ENCODE measurements around the gene XKR7.

Gene XKR7

DNA sequence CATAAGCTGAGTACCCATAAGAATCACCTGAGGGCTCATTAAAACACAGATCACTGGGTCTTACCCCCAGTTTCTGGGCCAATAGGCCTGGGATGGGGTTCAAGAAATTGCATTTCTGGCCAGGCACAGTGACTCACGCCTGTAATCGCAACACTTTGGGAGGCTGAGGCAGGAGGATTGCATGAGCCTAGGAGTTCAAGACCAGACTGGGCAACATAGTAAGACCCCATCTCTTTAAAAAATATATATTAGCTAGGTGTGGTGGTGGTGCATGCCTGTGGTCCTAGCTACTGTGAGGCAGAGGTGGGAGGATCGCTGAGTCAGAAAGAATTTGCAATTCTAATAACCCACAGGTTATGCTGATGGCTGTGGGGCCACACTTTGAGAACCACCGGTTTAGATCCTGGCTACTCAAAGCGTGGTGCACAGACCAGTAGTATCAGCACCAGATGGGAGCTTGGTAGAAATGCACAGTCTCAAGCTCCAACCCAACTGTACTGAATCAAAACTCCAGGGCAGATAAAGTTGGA is 44.3 kb downstream of the XKR7 start:
- H3K27me3 ChIP-seq (ENCODE audit: control insufficient read depth, insufficient read depth, low read length) = no peaks in the 10 kb centered on the region
- H3K9ac ChIP-seq (ENCODE audit: low read length) = no peak overlapping the region
- H3K4me3 ChIP-seq (ENCODE audit: low read length) = no peak overlapping the region
- no peaks in the 10 kb centered on the region for H3K36me3 ChIP-seq (ENCODE audit: control insufficient read depth, insufficient read depth, low read length)
- H3K27ac ChIP-seq (ENCODE audit: low read depth, low read length) = no peak overlapping the region
- no peaks in the 10 kb centered on the region for H3K4me1 ChIP-seq (ENCODE audit: control insufficient read depth, insufficient read depth, low read length)

DNA sequence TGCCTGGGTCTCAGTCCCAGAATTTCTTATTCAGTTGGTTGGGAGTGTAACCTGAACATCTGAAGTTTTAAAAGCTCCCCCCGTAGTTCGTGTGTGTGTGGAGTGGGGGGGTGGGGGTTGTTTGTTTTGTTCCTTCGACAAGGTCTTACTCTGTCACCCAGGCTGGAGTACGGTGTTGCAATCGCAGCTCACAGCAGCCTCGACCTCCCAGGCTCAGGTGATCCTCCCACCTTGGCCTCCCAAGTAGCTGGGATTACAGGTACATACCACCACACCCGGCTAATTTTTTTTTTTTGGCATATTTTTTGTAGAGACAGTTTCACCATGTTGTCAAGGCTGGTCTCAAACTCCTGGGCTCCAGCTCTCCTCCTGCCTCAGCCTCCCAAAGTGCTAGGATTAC is 45.4 kb downstream of the XKR7 start:
- Histone ChIP-seq H3K27me3 (ENCODE audit: control insufficient read depth, insufficient read depth, low read length) (peaks cover 4% of the 10 kb centered on the region), H3K27ac (ENCODE audit: low read depth, low read length) (no peak overlapping the region), H3K9ac (ENCODE audit: low read length) (no peak overlapping the region), H3K36me3 (ENCODE audit: control insufficient read depth, insufficient read depth, low read length) (no peaks in the 10 kb centered on the region), H3K4me1 (ENCODE audit: control insufficient read depth, insufficient read depth, low read length) (no peaks in the 10 kb centered on the region), H3K4me3 (ENCODE audit: low read length) (no peak overlapping the region)

DNA sequence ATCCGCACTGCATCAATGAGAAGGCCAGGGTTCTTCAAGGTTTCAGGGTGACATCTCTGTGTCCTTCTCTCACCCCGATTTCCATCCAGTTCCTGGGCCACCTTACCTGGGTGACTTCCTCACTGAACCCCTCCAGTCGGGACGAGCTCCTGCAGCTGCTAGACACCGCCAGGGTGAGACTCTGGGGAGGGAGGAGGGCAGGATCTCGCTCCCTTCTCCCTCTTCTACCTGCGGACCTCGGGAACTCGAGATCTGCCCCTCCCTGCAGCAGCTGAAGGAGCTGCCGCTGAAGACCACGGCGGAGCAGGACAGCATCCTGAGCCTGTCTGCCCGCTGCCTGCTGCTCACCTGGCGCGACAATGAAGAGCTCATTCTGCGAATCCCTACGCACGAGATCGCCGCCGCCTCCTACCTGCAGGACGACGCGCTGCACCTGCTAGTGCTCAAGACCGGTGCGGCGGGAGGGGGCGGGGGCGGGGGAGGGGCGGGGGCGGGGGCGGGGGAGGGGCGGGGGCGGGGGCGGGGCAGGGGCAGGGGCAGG is 49.8 kb downstream of the XKR7 start:
- H3K27me3 ChIP-seq (ENCODE audit: control insufficient read depth, insufficient read depth, low read length) = peaks cover 12% of the 10 kb centered on the region
- H3K4me1 ChIP-seq (ENCODE audit: control insufficient read depth, insufficient read depth, low read length) = no peaks in the 10 kb centered on the region
- no peak overlapping the region for H3K27ac ChIP-seq (ENCODE audit: low read depth, low read length)
- peak overlapping the region; percentile 42 for H3K4me3 ChIP-seq (ENCODE audit: low read length)
- no peaks in the 10 kb centered on the region for H3K36me3 ChIP-seq (ENCODE audit: control insufficient read depth, insufficient read depth, low read length)
- H3K9ac ChIP-seq (ENCODE audit: low read length) = no peak overlapping the region

DNA sequence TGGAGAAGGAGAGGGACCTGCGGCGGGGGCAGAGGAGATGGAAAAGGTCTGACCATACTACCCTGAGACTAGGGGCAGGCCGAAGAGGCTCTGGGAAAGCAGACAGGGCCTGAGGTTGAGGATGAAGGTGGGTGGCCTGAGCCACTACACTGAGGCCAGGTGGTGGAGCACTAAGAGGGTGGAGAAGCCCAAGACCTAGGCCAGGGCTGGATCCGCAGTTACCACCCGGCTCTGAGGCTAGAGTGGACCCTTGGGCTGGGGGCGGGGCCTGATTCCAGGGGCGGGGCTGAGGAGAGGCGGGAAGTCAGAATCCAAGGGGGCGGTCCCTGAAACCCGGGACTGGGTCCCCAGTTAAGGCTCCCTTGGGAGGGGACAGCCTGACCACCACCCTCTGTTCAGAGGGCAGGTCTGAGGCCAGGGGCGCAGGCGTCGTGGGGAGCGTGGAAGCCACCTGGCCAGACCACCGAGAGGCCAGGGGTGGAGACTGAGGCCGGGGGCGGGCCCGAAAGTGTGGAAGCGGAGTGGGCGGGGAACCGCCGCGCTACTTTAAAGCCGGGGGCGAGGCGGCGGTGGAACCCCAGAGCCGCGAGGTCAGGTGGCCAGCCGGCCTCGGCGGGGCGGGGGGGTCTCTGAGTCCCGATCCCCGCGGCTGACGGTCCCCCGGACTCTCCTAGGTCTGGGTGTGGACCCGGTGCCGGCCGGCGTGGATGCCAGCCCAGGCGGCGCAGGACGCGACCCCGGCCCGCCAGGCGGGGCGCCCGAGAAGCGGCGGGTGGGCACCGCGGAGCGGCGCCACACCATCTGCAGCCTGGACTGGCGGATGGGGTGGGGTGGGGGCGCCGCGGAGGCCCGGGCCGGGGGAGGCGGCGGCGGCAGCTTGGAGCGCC is 50.6 kb downstream of the XKR7 start:
- Histone ChIP-seq H3K9ac (ENCODE audit: low read length) (no peak overlapping the region), H3K4me1 (ENCODE audit: control insufficient read depth, insufficient read depth, low read length) (no peaks in the 10 kb centered on the region), H3K36me3 (ENCODE audit: control insufficient read depth, insufficient read depth, low read length) (no peaks in the 10 kb centered on the region), H3K4me3 (ENCODE audit: low read length) (peak overlapping the region; percentile 42), H3K27me3 (ENCODE audit: control insufficient read depth, insufficient read depth, low read length) (peaks cover 14% of the 10 kb centered on the region), H3K27ac (ENCODE audit: low read depth, low read length) (no peak overlapping the region)

DNA sequence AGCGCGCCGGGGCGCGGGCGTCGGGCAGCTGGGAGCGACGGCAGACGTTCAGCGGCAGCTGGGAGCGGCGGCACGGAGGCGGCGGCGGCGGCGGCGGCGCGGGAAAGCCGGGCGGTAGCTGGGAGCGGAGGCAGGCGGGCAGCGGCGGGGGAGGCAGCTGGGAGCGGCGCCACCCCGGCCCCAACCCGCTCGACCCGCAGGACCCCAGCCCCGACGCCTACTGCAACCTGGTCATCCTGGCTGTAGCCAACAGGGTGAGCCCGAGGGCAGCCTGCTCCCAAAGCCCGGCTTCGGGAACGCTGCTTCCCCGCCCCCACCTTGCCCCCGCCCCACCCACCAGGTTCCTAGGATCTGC is 51.2 kb downstream of the XKR7 start:
- no peaks in the 10 kb centered on the region for H3K4me1 ChIP-seq (ENCODE audit: control insufficient read depth, insufficient read depth, low read length)
- H3K36me3 ChIP-seq (ENCODE audit: control insufficient read depth, insufficient read depth, low read length) = no peaks in the 10 kb centered on the region
- no peak overlapping the region for H3K27ac ChIP-seq (ENCODE audit: low read depth, low read length)
- H3K4me3 ChIP-seq (ENCODE audit: low read length) = no peak overlapping the region
- no peak overlapping the region for H3K9ac ChIP-seq (ENCODE audit: low read length)
- peaks cover 14% of the 10 kb centered on the region for H3K27me3 ChIP-seq (ENCODE audit: control insufficient read depth, insufficient read depth, low read length)

DNA sequence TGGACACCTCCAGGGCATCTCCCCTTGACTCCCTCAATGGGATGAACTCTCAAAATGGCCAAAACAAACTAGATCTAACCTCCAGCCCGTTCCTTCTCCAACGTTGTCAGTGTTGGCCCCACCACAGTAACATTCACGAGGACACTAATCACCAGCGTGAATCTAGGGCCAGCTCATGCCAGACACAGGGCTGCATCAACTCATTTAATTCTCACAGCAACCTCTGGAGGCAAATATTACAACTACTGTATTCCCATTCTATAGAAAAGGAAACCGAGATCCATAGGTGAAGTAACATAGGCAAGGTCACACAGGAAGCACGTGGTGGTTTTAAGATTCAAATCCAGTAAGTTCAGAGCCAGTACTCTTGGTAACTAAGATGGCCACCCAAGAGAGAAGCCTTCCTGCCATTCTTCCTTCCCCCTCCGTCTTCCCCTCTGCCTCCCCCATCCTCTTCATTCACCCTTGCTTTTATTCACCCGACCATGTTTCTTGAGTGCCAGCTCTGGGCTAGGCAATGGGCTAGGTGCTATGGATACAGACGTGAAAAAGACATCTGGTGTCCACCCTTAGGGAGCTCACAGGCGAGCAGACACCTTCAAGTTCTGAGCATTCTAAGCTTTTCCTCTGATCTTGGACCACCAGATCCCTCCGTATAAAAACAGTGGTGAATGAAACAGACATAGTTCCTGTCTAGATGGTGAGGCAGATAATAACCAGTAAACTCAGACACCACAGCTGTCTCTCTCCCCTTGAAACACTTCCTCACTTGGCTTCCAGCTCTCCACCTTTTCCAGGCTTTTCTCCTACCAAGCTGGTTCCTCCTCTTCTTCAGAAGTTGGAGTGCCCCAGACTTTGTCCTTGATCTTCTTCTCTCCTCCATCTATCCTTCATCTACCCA is 51.9 kb downstream of the XKR7 start:
- Histone ChIP-seq H3K36me3 (ENCODE audit: control insufficient read depth, insufficient read depth, low read length) (no peaks in the 10 kb centered on the region), H3K27ac (ENCODE audit: low read depth, low read length) (no peak overlapping the region), H3K27me3 (ENCODE audit: control insufficient read depth, insufficient read depth, low read length) (peaks cover 14% of the 10 kb centered on the region), H3K4me1 (ENCODE audit: control insufficient read depth, insufficient read depth, low read length) (no peaks in the 10 kb centered on the region), H3K9ac (ENCODE audit: low read length) (no peak overlapping the region), H3K4me3 (ENCODE audit: low read length) (no peak overlapping the region)

DNA sequence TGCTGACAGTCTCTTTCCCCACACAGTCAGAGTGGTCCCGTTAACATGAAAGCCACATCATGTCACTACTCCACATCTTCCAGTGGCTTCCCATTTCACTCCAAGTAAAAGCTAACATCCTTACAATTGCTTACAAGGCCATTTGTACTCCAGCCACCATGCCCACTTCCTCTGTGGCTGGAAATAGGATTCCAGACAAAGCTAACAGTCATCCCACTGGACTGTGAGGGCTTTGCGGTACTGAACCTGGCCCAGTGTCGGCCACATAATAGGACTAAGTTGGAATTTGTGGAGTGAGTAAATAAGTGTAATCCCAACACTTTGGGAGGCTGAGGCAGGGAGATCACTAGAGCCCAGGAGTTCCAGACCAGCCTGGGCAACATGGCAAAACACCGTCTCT is 53.1 kb downstream of the XKR7 start:
- peaks cover 14% of the 10 kb centered on the region for H3K27me3 ChIP-seq (ENCODE audit: control insufficient read depth, insufficient read depth, low read length)
- H3K36me3 ChIP-seq (ENCODE audit: control insufficient read depth, insufficient read depth, low read length) = no peaks in the 10 kb centered on the region
- H3K9ac ChIP-seq (ENCODE audit: low read length) = no peak overlapping the region
- H3K27ac ChIP-seq (ENCODE audit: low read depth, low read length) = no peak overlapping the region
- H3K4me3 ChIP-seq (ENCODE audit: low read length) = no peak overlapping the region
- no peaks in the 10 kb centered on the region for H3K4me1 ChIP-seq (ENCODE audit: control insufficient read depth, insufficient read depth, low read length)

DNA sequence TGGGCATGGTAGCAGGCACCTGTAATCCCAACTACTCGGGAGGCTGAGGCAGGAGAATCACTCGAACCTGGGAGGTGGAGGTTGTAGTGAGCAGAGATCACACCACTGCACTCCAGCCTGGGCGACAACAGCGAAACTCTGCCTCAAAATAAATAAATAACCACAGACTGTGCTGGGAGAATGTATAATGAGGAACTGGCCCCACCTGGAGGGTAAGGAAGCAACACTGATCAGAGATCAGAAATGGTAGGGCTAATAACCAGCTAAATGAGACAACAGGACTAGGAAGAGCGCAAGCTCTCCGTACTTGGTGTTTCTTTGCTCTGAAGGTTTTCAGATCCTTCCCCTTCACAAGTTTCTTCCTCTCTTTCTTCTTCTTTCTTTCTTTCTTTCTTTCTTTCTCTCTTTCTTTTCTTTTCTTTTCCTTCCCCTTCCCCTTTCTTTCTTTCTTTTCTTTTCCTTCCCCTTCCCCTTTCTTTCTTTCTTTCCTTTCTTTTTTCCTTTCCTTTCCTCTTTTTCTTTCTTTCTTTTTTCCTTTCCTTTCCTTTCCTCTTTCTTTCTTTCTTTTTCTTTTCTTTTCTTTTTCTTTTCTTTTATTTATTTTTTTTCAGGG is 56.8 kb downstream of the XKR7 start:
- Histone ChIP-seq H3K9ac (ENCODE audit: low read length) (no peak overlapping the region), H3K36me3 (ENCODE audit: control insufficient read depth, insufficient read depth, low read length) (no peaks in the 10 kb centered on the region), H3K4me3 (ENCODE audit: low read length) (no peak overlapping the region), H3K27me3 (ENCODE audit: control insufficient read depth, insufficient read depth, low read length) (peaks cover 6% of the 10 kb centered on the region), H3K27ac (ENCODE audit: low read depth, low read length) (no peak overlapping the region), H3K4me1 (ENCODE audit: control insufficient read depth, insufficient read depth, low read length) (no peaks in the 10 kb centered on the region)

DNA sequence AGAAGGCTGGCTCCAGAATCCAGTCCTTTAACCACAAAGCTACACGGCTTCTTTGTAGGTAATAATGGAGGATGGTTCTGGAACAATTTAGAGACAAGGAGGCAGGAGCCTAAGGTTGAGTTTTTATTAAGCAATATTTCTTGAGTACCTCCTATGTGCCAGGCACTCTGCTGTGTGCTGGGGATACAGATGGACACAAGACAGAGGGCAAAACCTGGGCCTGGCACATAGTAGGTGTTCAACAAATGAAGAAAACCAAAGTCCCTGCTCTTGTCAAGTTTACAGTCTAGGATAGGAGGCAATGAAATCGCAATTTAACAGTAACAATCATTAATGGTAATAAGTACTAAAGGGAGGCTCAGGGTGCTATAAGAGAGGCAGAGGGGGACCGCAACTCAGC is 59.7 kb downstream of the XKR7 start:
- Histone ChIP-seq H3K27me3 (ENCODE audit: control insufficient read depth, insufficient read depth, low read length) (peaks cover 2% of the 10 kb centered on the region), H3K9ac (ENCODE audit: low read length) (no peak overlapping the region)

DNA sequence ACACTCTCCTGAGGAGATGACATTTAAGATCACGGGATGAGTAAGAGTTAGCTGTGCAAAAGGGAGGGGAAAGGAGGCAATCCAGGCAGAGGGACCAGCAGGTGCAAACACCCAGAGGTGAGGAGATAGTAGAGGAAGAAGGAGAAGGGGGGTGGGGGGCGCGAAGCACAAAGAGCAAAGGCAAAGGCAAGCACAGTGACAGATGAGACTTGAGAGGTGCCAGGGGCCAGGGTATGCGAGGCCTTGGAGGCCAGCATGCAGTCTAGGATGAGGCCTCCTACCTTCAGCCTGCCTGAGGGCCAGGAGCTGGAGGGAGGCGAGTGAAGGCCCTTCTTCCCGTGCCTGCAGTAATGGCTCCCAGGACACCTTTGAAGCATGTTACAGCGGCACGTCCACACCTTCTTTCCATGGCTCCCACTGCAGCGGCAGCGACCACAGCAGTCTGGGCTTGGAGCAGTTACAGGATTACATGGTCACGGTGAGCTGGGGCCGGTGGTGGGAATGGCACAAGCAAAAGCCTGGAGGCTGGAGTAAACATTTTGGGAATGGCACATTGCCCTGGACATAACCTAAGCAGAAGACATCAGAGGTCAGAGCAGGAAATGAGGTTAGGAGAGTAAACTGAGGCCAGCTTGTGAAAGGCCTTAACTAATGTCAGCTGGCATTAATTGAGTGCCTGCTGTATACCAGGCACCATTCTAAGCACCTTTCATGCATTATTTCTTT is 60.9 kb downstream of the XKR7 start:
- H3K4me3 ChIP-seq (ENCODE audit: low read length) = no peak overlapping the region
- H3K27ac ChIP-seq (ENCODE audit: low read depth, low read length) = no peak overlapping the region
- no peaks in the 10 kb centered on the region for H3K4me1 ChIP-seq (ENCODE audit: control insufficient read depth, insufficient read depth, low read length)
- no peaks in the 10 kb centered on the region for H3K36me3 ChIP-seq (ENCODE audit: control insufficient read depth, insufficient read depth, low read length)
- no peak overlapping the region for H3K9ac ChIP-seq (ENCODE audit: low read length)
- H3K27me3 ChIP-seq (ENCODE audit: control insufficient read depth, insufficient read depth, low read length) = no peaks in the 10 kb centered on the region

More for the DNA sequence above, 59.7 kb downstream of the XKR7 start:
- no peaks in the 10 kb centered on the region for H3K4me1 ChIP-seq (ENCODE audit: control insufficient read depth, insufficient read depth, low read length)
- H3K27ac ChIP-seq (ENCODE audit: low read depth, low read length) = no peak overlapping the region
- H3K4me3 ChIP-seq (ENCODE audit: low read length) = no peak overlapping the region
- no peaks in the 10 kb centered on the region for H3K36me3 ChIP-seq (ENCODE audit: control insufficient read depth, insufficient read depth, low read length)

DNA sequence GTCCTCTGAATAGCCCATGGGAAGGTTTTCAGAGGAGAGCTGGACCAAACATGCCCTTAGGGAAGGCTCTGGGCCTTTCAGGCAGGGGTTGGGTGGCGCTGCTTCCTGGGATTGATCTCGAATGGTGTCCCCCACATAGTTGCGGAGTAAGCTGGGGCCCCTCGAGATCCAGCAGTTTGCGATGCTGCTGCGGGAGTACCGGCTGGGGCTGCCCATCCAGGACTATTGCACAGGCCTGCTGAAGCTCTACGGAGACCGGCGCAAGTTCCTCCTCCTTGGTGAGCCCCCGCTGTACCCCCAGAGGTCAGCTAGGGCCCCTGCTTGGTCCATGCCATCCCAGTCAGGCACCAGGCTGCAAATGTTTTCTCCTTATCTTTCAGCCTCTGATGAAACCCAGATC is 61.6 kb downstream of the XKR7 start:
- no peak overlapping the region for H3K4me3 ChIP-seq (ENCODE audit: low read length)
- no peaks in the 10 kb centered on the region for H3K27me3 ChIP-seq (ENCODE audit: control insufficient read depth, insufficient read depth, low read length)

More for the DNA sequence above, 61.6 kb downstream of the XKR7 start:
- H3K36me3 ChIP-seq (ENCODE audit: control insufficient read depth, insufficient read depth, low read length) = no peaks in the 10 kb centered on the region
- H3K27ac ChIP-seq (ENCODE audit: low read depth, low read length) = no peak overlapping the region
- no peak overlapping the region for H3K9ac ChIP-seq (ENCODE audit: low read length)
- H3K4me1 ChIP-seq (ENCODE audit: control insufficient read depth, insufficient read depth, low read length) = no peaks in the 10 kb centered on the region

All from rectal smooth muscle tissue (tissue), 1 donor.